A204.1 (cell line): ENCODE results near the gene DTYMK.
"Not testable (repeated sequence)": the region's sequence is repeated elsewhere in the genome, so short reads cannot be mapped to it uniquely, and the experiment has no call there.

Source experiments
- FAIRE-seq: peaks from 2 replicates; lab custom pipeline; 2012; peaks lifted over from hg19 to GRCh38; lab: Jason Lieb, UNC

DTYMK gene

GRCh38 chr2:241686650-241687425 lies at the start of gene DTYMK:
DTYMK (minus strand) TSS chr2:241686815; CDS start chr2:241686783, 32 bp downstream.
- FAIRE-seq: no peak

GRCh38 chr2:241736111-241736510 lies 49.5 kb upstream of the DTYMK start:
- FAIRE-seq: no peak

- FAIRE-seq: no peak
These were observed 48.0 kb upstream of the DTYMK start, which contains the start of gene D2HGDH for GRCh38 chr2:241734467-241735208. D2HGDH (plus strand) TSS chr2:241734630; CDS start chr2:241735225, 595 bp downstream.

GRCh38 chr2:241734208-241734466 lies 47.5 kb upstream of the DTYMK start:
- no peak for FAIRE-seq

GRCh38 chr2:241733391-241734207 lies 47.0 kb upstream of the DTYMK start:
- no peak for FAIRE-seq

GRCh38 chr2:241732513-241733186 lies 46.0 kb upstream of the DTYMK start:
- not testable (repeated sequence) for FAIRE-seq

GRCh38 chr2:241730671-241731293 lies 44.2 kb upstream of the DTYMK start:
- no peak for FAIRE-seq

- no peak for FAIRE-seq
These were observed 43.3 kb upstream of the DTYMK start for GRCh38 chr2:241729868-241730267.

- no peak for FAIRE-seq
These were observed 42.0 kb upstream of the DTYMK start for GRCh38 chr2:241728627-241729026.

GRCh38 chr2:241728000-241728399 lies 41.4 kb upstream of the DTYMK start:
- FAIRE-seq: no peak

- no peak for FAIRE-seq
These were observed 39.8 kb upstream of the DTYMK start for GRCh38 chr2:241726459-241726858.

GRCh38 chr2:241724975-241725870 lies 38.6 kb upstream of the DTYMK start:
- no peak for FAIRE-seq

GRCh38 chr2:241724259-241724974 lies 37.8 kb upstream of the DTYMK start:
- no peak for FAIRE-seq

- no peak for FAIRE-seq
These were observed 36.4 kb upstream of the DTYMK start for GRCh38 chr2:241722896-241723454.

GRCh38 chr2:241721852-241722251 lies 35.2 kb upstream of the DTYMK start:
- no peak for FAIRE-seq

GRCh38 chr2:241720560-241720959 lies 33.9 kb upstream of the DTYMK start:
- FAIRE-seq: no peak

GRCh38 chr2:241720099-241720498 lies 33.5 kb upstream of the DTYMK start:
- no peak for FAIRE-seq

GRCh38 chr2:241719093-241719492 lies 32.5 kb upstream of the DTYMK start:
- no peak for FAIRE-seq

GRCh38 chr2:241708879-241709278 lies 22.3 kb upstream of the DTYMK start:
- no peak for FAIRE-seq

- FAIRE-seq: no peak
These were observed 19.9 kb upstream of the DTYMK start for GRCh38 chr2:241706537-241706936.
